Measurements from ENCODE around the gene ABI3BP.

DNA sequence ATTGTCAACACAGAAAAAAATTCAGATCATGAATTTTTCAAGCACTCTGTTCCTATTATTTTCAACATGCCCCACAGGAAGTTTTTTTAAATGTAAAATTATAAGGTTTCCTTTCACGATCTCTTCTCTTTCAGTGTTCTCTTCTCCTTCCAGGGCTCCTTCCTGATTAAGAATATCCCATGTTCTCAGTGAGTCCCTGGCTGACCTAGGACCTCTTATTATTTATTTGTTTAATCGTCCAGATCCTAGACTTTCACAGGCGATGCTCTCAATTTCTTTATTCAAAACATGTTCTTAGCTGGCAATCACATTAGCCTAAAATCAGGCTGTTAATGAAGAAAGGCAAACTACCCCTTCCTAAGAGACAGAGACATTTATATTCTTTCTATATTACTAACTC, 124.3 kb downstream of the ABI3BP start:
- no peak for TF ChIP-seq POLR2A (IDR thresholded peaks at IDR 0.05)
- TF ChIP-seq, protein P1, sequence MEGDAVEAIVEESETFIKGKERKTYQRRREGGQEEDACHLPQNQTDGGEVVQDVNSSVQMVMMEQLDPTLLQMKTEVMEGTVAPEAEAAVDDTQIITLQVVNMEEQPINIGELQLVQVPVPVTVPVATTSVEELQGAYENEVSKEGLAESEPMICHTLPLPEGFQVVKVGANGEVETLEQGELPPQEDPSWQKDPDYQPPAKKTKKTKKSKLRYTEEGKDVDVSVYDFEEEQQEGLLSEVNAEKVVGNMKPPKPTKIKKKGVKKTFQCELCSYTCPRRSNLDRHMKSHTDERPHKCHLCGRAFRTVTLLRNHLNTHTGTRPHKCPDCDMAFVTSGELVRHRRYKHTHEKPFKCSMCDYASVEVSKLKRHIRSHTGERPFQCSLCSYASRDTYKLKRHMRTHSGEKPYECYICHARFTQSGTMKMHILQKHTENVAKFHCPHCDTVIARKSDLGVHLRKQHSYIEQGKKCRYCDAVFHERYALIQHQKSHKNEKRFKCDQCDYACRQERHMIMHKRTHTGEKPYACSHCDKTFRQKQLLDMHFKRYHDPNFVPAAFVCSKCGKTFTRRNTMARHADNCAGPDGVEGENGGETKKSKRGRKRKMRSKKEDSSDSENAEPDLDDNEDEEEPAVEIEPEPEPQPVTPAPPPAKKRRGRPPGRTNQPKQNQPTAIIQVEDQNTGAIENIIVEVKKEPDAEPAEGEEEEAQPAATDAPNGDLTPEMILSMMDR (IDR thresholded peaks at IDR 0.05): no peak

Data from Peyer's patch (tissue), 4 donors.